ENCODE measurements around the gene CDH23.

Gene CDH23

GRCh38 chr10:71371750-71372166, 25.0 kb upstream of the CDH23 start:
- DNase-seq, result no peak

- DNase-seq, result no peak
Observed at GRCh38 chr10:71372882-71373495, 23.7 kb upstream of the CDH23 start.

- no peak for DNase-seq
Observed at GRCh38 chr10:71374481-71375233, 22.1 kb upstream of the CDH23 start.

GRCh38 chr10:71375952-71376351, 20.8 kb upstream of the CDH23 start:
- no peak for DNase-seq

GRCh38 chr10:71378336-71379117, 18.2 kb upstream of the CDH23 start:
- DNase-seq, result no peak

- DNase-seq, result no peak
Observed at GRCh38 chr10:71379118-71379766, 17.5 kb upstream of the CDH23 start.

GRCh38 chr10:71380841-71381240, 15.9 kb upstream of the CDH23 start:
- no peak for DNase-seq

GRCh38 chr10:71381611-71382010, 15.1 kb upstream of the CDH23 start:
- no peak for DNase-seq

GRCh38 chr10:71382028-71382427, 14.7 kb upstream of the CDH23 start:
- DNase-seq, result no peak

GRCh38 chr10:71382757-71383156, 14.0 kb upstream of the CDH23 start:
- DNase-seq, result no peak

GRCh38 chr10:71383972-71384687, 12.6 kb upstream of the CDH23 start:
- no peak for DNase-seq

GRCh38 chr10:71388171-71388570, 8.5 kb upstream of the CDH23 start:
- DNase-seq, result no peak

GRCh38 chr10:71388583-71389310, 8.0 kb upstream of the CDH23 start:
- no peak for DNase-seq

- no peak for DNase-seq
Observed at GRCh38 chr10:71389768-71390460, 6.8 kb upstream of the CDH23 start.

- no peak for DNase-seq
Observed at GRCh38 chr10:71390461-71390835, 6.3 kb upstream of the CDH23 start.

- no peak for DNase-seq
Observed at GRCh38 chr10:71390921-71391690, 5.6 kb upstream of the CDH23 start.

- DNase-seq, result no peak
Observed at GRCh38 chr10:71391701-71392100, 5.0 kb upstream of the CDH23 start.

- no peak for DNase-seq
Observed at GRCh38 chr10:71392292-71392691, 4.4 kb upstream of the CDH23 start.

- no peak for DNase-seq
Observed at GRCh38 chr10:71392791-71393781, 3.6 kb upstream of the CDH23 start.

Measured in NCI-H1417 treated with DMSO at 0.1 percent for 48 hours (cell line).